ENCODE data around the gene OMP. TPM values are rescaled to one million over a fixed set of nuclear protein-coding genes. Genes with fewer than 3 reads are reported as not detected.

The OMP gene
- total RNA-seq, 4 donors from 2014 or later: 1.1 TPM; not detected in 3

GRCh38 chr11:77090046-77090372, 12.6 kb upstream of the OMP start:
- Histone ChIP-seq H3K27ac (no peak overlapping the region), H3K9me3 (no peaks in the 10 kb centered on the region), H3K4me1 (peaks cover 11 to 55% (median 14%) of the 10 kb centered on the region in 3 donors), H3K36me3 (peaks cover 0 to 16% (median 0%) of the 10 kb centered on the region in 3 donors), H3K27me3 (no peaks in the 10 kb centered on the region), H3K4me3 (no peak overlapping the region)
- intact Hi-C loops (cut with DNase I): loop anchor here (2.0 kb wide), 1 partner anchor 41 kb away; no protein-coding TSS in a partner anchor
- 60 to 100% methylated on average over 1 of the region's 4 CpGs for WGBS, 2 donors
- TF ChIP-seq POLR2A (IDR thresholded peaks at IDR 0.05) (no peak), CTCF (IDR thresholded peaks at IDR 0.05) (no peak)
- DNase-seq: no peak

- DNase-seq: no peak
- 20 to 43% methylated on average over 6 to 11 of the region's 13 CpGs for WGBS, 2 donors
- intact Hi-C loops (cut with DNase I): loop anchor here (2.0 kb wide), 1 partner anchor 42 kb away; no protein-coding TSS in a partner anchor
- H3K27ac ChIP-seq: no peak overlapping the region
- H3K27me3 ChIP-seq: no peaks in the 10 kb centered on the region
- no peak for TF ChIP-seq POLR2A (IDR thresholded peaks at IDR 0.05)
- TF ChIP-seq CTCF (IDR thresholded peaks at IDR 0.05): no peak
- no peak overlapping the region for H3K4me3 ChIP-seq
- H3K36me3 ChIP-seq: peaks cover 0 to 20% (median 0%) of the 10 kb centered on the region in 3 donors
- H3K9me3 ChIP-seq: no peaks in the 10 kb centered on the region
- peaks cover 11 to 55% (median 14%) of the 10 kb centered on the region in 3 donors for H3K4me1 ChIP-seq
Measured at GRCh38 chr11:77090373-77091111, 12.1 kb upstream of the OMP start.

GRCh38 chr11:77091146-77091940, 11.3 kb upstream of the OMP start:
- Histone ChIP-seq H3K4me3 (no peak overlapping the region), H3K36me3 (peaks cover 0 to 24% (median 0%) of the 10 kb centered on the region in 3 donors), H3K27ac (no peak overlapping the region), H3K9me3 (no peaks in the 10 kb centered on the region), H3K27me3 (no peaks in the 10 kb centered on the region), H3K4me1 (peaks cover 11 to 53% (median 14%) of the 10 kb centered on the region in 3 donors)
- TF ChIP-seq POLR2A (IDR thresholded peaks at IDR 0.05) (no peak), CTCF (IDR thresholded peaks at IDR 0.05) (peak in 5 of 6 experiments; percentile 91 to 96 (median 94))
- intact Hi-C loops (cut with DNase I): loop anchor here (2.0 kb wide), 1 partner anchor 43 kb away; no protein-coding TSS in a partner anchor
- 27 to 28% methylated on average over 3 to 8 of the region's 9 CpGs for WGBS, 2 donors
- DNase-seq: no peak

GRCh38 chr11:77092382-77092781, 10.3 kb upstream of the OMP start:
- H3K9me3 ChIP-seq: no peaks in the 10 kb centered on the region
- TF ChIP-seq POLR2A (IDR thresholded peaks at IDR 0.05) (no peak), CTCF (IDR thresholded peaks at IDR 0.05) (no peak)
- no peak overlapping the region for H3K27ac ChIP-seq
- DNase-seq: no peak
- intact Hi-C loops (cut with DNase I): no loop called here
- H3K4me1 ChIP-seq: peaks cover 11 to 43% (median 14%) of the 10 kb centered on the region in 3 donors
- no peak overlapping the region for H3K4me3 ChIP-seq
- WGBS, 2 donors: 76 to 84% methylated on average over 2 to 6 of the region's 7 CpGs
- H3K36me3 ChIP-seq: peaks cover 0 to 24% (median 0%) of the 10 kb centered on the region in 3 donors
- H3K27me3 ChIP-seq: no peaks in the 10 kb centered on the region

Measured in esophagus squamous epithelium (tissue), 5 donors.